Measurements from ENCODE around the gene EEF1A2.

Gene EEF1A2

GRCh38 chr20:63471717-63471980, 27.2 kb downstream of the EEF1A2 start:
- Mint-ChIP-seq H3K4me3 (no peak overlapping the region), H3K36me3 (ENCODE audit: low read depth) (no peaks in the 10 kb centered on the region), H3K4me1 (ENCODE audit: low read depth) (no peaks in the 10 kb centered on the region), H3K27me3 (ENCODE audit: low read depth) (peaks cover 33% of the 10 kb centered on the region), H3K9me3 (no peaks in the 10 kb centered on the region), H3K27ac (no peak overlapping the region)
- no peak for DNase-seq (ENCODE audit: low spot score)

GRCh38 chr20:63471002-63471716, 27.7 kb downstream of the EEF1A2 start:
- Mint-ChIP-seq H3K4me3 (no peak overlapping the region), H3K9me3 (no peaks in the 10 kb centered on the region), H3K4me1 (ENCODE audit: low read depth) (no peaks in the 10 kb centered on the region), H3K27me3 (ENCODE audit: low read depth) (peaks cover 30% of the 10 kb centered on the region), H3K27ac (no peak overlapping the region), H3K36me3 (ENCODE audit: low read depth) (no peaks in the 10 kb centered on the region)
- no peak for DNase-seq (ENCODE audit: low spot score)

GRCh38 chr20:63470410-63470809, 28.5 kb downstream of the EEF1A2 start:
- DNase-seq (ENCODE audit: low spot score), result no peak
- H3K9me3 Mint-ChIP-seq, result no peaks in the 10 kb centered on the region
- no peaks in the 10 kb centered on the region for H3K36me3 Mint-ChIP-seq (ENCODE audit: low read depth)
- H3K4me3 Mint-ChIP-seq, result no peak overlapping the region
- no peak overlapping the region for H3K27ac Mint-ChIP-seq
- peaks cover 29% of the 10 kb centered on the region for H3K27me3 Mint-ChIP-seq (ENCODE audit: low read depth)
- H3K4me1 Mint-ChIP-seq (ENCODE audit: low read depth), result no peaks in the 10 kb centered on the region

- DNase-seq (ENCODE audit: low spot score), result no peak
- no peaks in the 10 kb centered on the region for H3K4me1 Mint-ChIP-seq (ENCODE audit: low read depth)
- H3K36me3 Mint-ChIP-seq (ENCODE audit: low read depth), result no peaks in the 10 kb centered on the region
- H3K27ac Mint-ChIP-seq, result no peak overlapping the region
- no peaks in the 10 kb centered on the region for H3K9me3 Mint-ChIP-seq
- no peak overlapping the region for H3K4me3 Mint-ChIP-seq
- H3K27me3 Mint-ChIP-seq (ENCODE audit: low read depth), result peaks cover 22% of the 10 kb centered on the region
Measured at GRCh38 chr20:63469713-63470101, 29.2 kb downstream of the EEF1A2 start.

- Mint-ChIP-seq H3K36me3 (ENCODE audit: low read depth) (no peaks in the 10 kb centered on the region), H3K4me1 (ENCODE audit: low read depth) (no peaks in the 10 kb centered on the region), H3K27ac (no peak overlapping the region), H3K4me3 (no peak overlapping the region), H3K9me3 (no peaks in the 10 kb centered on the region), H3K27me3 (ENCODE audit: low read depth) (peaks cover 18% of the 10 kb centered on the region)
- no peak for DNase-seq (ENCODE audit: low spot score)
Measured at GRCh38 chr20:63469019-63469712, 29.7 kb downstream of the EEF1A2 start.

- Mint-ChIP-seq H3K9me3 (no peaks in the 10 kb centered on the region), H3K27me3 (ENCODE audit: low read depth) (peaks cover 13% of the 10 kb centered on the region), H3K36me3 (ENCODE audit: low read depth) (no peaks in the 10 kb centered on the region), H3K4me3 (no peak overlapping the region), H3K4me1 (ENCODE audit: low read depth) (no peaks in the 10 kb centered on the region), H3K27ac (no peak overlapping the region)
- no peak for DNase-seq (ENCODE audit: low spot score)
Measured at GRCh38 chr20:63468421-63468820, 30.5 kb downstream of the EEF1A2 start.

GRCh38 chr20:63467294-63468083, 31.4 kb downstream of the EEF1A2 start:
- no peaks in the 10 kb centered on the region for H3K9me3 Mint-ChIP-seq
- no peaks in the 10 kb centered on the region for H3K4me1 Mint-ChIP-seq (ENCODE audit: low read depth)
- H3K4me3 Mint-ChIP-seq, result no peak overlapping the region
- DNase-seq (ENCODE audit: low spot score), result no peak
- H3K36me3 Mint-ChIP-seq (ENCODE audit: low read depth), result no peaks in the 10 kb centered on the region
- H3K27ac Mint-ChIP-seq, result no peak overlapping the region
- H3K27me3 Mint-ChIP-seq (ENCODE audit: low read depth), result peaks cover 9% of the 10 kb centered on the region

GRCh38 chr20:63466861-63467260, 32.0 kb downstream of the EEF1A2 start:
- no peak overlapping the region for H3K27ac Mint-ChIP-seq
- no peaks in the 10 kb centered on the region for H3K4me1 Mint-ChIP-seq (ENCODE audit: low read depth)
- H3K36me3 Mint-ChIP-seq (ENCODE audit: low read depth), result no peaks in the 10 kb centered on the region
- H3K27me3 Mint-ChIP-seq (ENCODE audit: low read depth), result peaks cover 9% of the 10 kb centered on the region
- H3K4me3 Mint-ChIP-seq, result no peak overlapping the region
- no peak for DNase-seq (ENCODE audit: low spot score)
- H3K9me3 Mint-ChIP-seq, result no peaks in the 10 kb centered on the region

- no peak for DNase-seq (ENCODE audit: low spot score)
- Mint-ChIP-seq H3K27ac (no peak overlapping the region), H3K4me1 (ENCODE audit: low read depth) (no peaks in the 10 kb centered on the region), H3K9me3 (no peaks in the 10 kb centered on the region), H3K27me3 (ENCODE audit: low read depth) (peaks cover 9% of the 10 kb centered on the region), H3K36me3 (ENCODE audit: low read depth) (no peaks in the 10 kb centered on the region), H3K4me3 (no peak overlapping the region)
Measured at GRCh38 chr20:63466250-63466825, 32.5 kb downstream of the EEF1A2 start.

- Mint-ChIP-seq H3K36me3 (ENCODE audit: low read depth) (no peaks in the 10 kb centered on the region), H3K4me3 (no peak overlapping the region), H3K4me1 (ENCODE audit: low read depth) (no peaks in the 10 kb centered on the region), H3K9me3 (no peaks in the 10 kb centered on the region), H3K27me3 (ENCODE audit: low read depth) (peaks cover 4% of the 10 kb centered on the region), H3K27ac (no peak overlapping the region)
- no peak for DNase-seq (ENCODE audit: low spot score)
Measured at GRCh38 chr20:63465380-63466249, 33.3 kb downstream of the EEF1A2 start.

- no peaks in the 10 kb centered on the region for H3K4me1 Mint-ChIP-seq (ENCODE audit: low read depth)
- H3K9me3 Mint-ChIP-seq, result no peaks in the 10 kb centered on the region
Measured at GRCh38 chr20:63464289-63464635, 34.6 kb downstream of the EEF1A2 start.

GRCh38 chr20:63463400-63464288, 35.2 kb downstream of the EEF1A2 start:
- Mint-ChIP-seq H3K9me3 (no peaks in the 10 kb centered on the region), H3K4me1 (ENCODE audit: low read depth) (no peaks in the 10 kb centered on the region), H3K27ac (no peak overlapping the region), H3K36me3 (ENCODE audit: low read depth) (no peaks in the 10 kb centered on the region), H3K27me3 (ENCODE audit: low read depth) (no peaks in the 10 kb centered on the region), H3K4me3 (no peak overlapping the region)
- no peak for DNase-seq (ENCODE audit: low spot score)

More at GRCh38 chr20:63464289-63464635, 34.6 kb downstream of the EEF1A2 start:
- no peak for DNase-seq (ENCODE audit: low spot score)
- no peaks in the 10 kb centered on the region for H3K27me3 Mint-ChIP-seq (ENCODE audit: low read depth)
- H3K36me3 Mint-ChIP-seq (ENCODE audit: low read depth), result no peaks in the 10 kb centered on the region
- no peak overlapping the region for H3K27ac Mint-ChIP-seq
- H3K4me3 Mint-ChIP-seq, result no peak overlapping the region

- Mint-ChIP-seq H3K9me3 (no peaks in the 10 kb centered on the region), H3K4me1 (ENCODE audit: low read depth) (no peaks in the 10 kb centered on the region), H3K27ac (no peak overlapping the region), H3K4me3 (no peak overlapping the region), H3K36me3 (ENCODE audit: low read depth) (no peaks in the 10 kb centered on the region), H3K27me3 (ENCODE audit: low read depth) (no peaks in the 10 kb centered on the region)
- DNase-seq (ENCODE audit: low spot score), result no peak
Measured at GRCh38 chr20:63462244-63462643, 36.6 kb downstream of the EEF1A2 start.
